IMR-90 (cell line): Measurements from ENCODE around the gene CENPH.

Experiments used
- CEBPB ChIP-seq: IDR thresholded peaks from 2 replicates; pipeline ENCODE4 v1.6.1; 2012; ENCODE audit warnings: low read depth, low read length, improper control_type of control experiment
- CHD1 ChIP-seq: IDR thresholded peaks from 2 replicates; pipeline ENCODE4 v1.6.1; 2012; ENCODE audit warnings: low read depth, low read length, improper control_type of control experiment
- CTCF ChIP-seq: conservative IDR thresholded peaks from 2 replicates; pipeline ENCODE4 v1.5.1; 2012; ENCODE audit warnings: mild to moderate bottlenecking, low read depth, low read length, improper control_type of control experiment
- ELK1 ChIP-seq: fragments of 150-350 bp; IDR thresholded peaks from 2 replicates; pipeline ENCODE4 v1.6.1; 2016; ENCODE audit warnings: low read depth, mild to moderate bottlenecking, low read length, moderate library complexity, borderline replicate concordance
- FOS ChIP-seq: fragments of 150-350 bp; IDR thresholded peaks from 2 replicates; pipeline ENCODE4 v1.6.1; 2016; ENCODE audit warnings: low read depth, low read length
- MAFK ChIP-seq: IDR thresholded peaks from 2 replicates; pipeline ENCODE4 v1.6.1; 2012; ENCODE audit warnings: low read depth, low read length, improper control_type of control experiment
- MAZ ChIP-seq: IDR thresholded peaks from 2 replicates; pipeline ENCODE4 v1.6.1; 2012; ENCODE audit warnings: low read depth, mild to moderate bottlenecking, low read length, improper control_type of control experiment, moderate library complexity, borderline replicate concordance
- NFE2L2 ChIP-seq: fragments of 150-350 bp; IDR thresholded peaks from 2 replicates; pipeline ENCODE4 v1.6.1; 2016; ENCODE audit warnings: low read depth, mild to moderate bottlenecking, low read length
- POLR2A ChIP-seq: IDR thresholded peaks from 2 replicates; pipeline ENCODE4 v1.6.1; 2012; ENCODE audit warnings: mild to moderate bottlenecking, low read depth, low read length
- RAD21 ChIP-seq: IDR thresholded peaks from 2 replicates; pipeline ENCODE4 v1.6.1; 2012; ENCODE audit warnings: low read length, improper control_type of control experiment
- RCOR1 ChIP-seq: IDR thresholded peaks from 2 replicates; pipeline ENCODE4 v1.6.1; 2012; ENCODE audit warnings: mild to moderate bottlenecking, low read length, improper control_type of control experiment; ENCODE audit not compliant: insufficient replicate concordance
- RFX5 ChIP-seq: IDR thresholded peaks from 2 replicates; pipeline ENCODE4 v1.8.0; 2012; ENCODE audit warnings: low read depth, mild to moderate bottlenecking, low read length, moderate library complexity
- SMC3 ChIP-seq: fragments of 150-350 bp; IDR thresholded peaks from 2 replicates; pipeline ENCODE4 v1.6.1; 2016; ENCODE audit warnings: low read depth, mild to moderate bottlenecking, antibody characterized with exemption, low read length, moderate library complexity
- USF2 ChIP-seq: fragments of 150-350 bp; IDR thresholded peaks from 2 replicates; pipeline ENCODE4 v1.6.1; 2017; ENCODE audit warnings: mild to moderate bottlenecking, antibody characterized with exemption, low read length, low read depth

DNA sequence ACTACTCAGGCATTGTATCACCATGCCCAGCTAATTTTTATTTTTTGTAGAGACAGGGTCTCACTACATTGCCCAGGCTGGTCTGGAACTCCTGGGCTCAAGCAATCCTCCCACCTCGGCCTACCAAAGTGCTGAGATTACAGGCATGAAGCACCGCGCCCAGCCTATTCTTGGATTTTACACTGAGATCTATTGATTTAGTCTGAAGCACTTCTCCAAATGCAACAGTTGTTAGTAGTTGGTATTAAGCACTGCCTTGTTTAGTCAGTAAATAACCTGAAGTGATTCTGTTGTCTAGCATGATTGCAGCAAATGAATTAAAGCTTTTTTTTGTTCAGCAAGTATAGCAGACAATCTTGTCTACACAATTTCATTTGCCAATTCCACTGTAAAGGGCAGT, 31.3 kb upstream of the CENPH start:
- TF ChIP-seq POLR2A (no peak), RCOR1 (no peak), CTCF (no peak), RAD21 (no peak), MAZ (no peak), MAFK (no peak), RFX5 (no peak), ELK1 (no peak), FOS (no peak), SMC3 (no peak), NFE2L2 (no peak), CHD1 (no peak), USF2 (no peak), CEBPB (no peak)
